A549 (cell line): ENCODE measurements around the gene HMG20A.

Experiments
- CEBPB ChIP-seq, 2 experiments: fragments of >200 bp in 1 of 2; sonication (Bioruptor Twin) in 1 of 2; formaldehyde crosslinking in 1 of 2; IDR thresholded peaks; 2 replicates each; pipeline ENCODE4 v1.6.1; 2012 to 2016
- EP300 ChIP-seq, 2 experiments: fragments of >200 bp; sonication (Bioruptor Twin); formaldehyde crosslinking; IDR thresholded peaks; 2 replicates in 1 of 2; 3 replicates in 1 of 2; pipeline ENCODE4 v1.6.1; 2016 to 2017
- ESRRA ChIP-seq: fragments of 150-350 bp; IDR thresholded peaks from 2 replicates; pipeline ENCODE4 v1.6.1; 2014; ENCODE audit warnings: mild to moderate bottlenecking, low read length, borderline replicate concordance
- FOSB ChIP-seq: fragments of 250-450 bp; sonication (Bioruptor Pico); IDR thresholded peaks from 2 replicates; pipeline ENCODE4 v1.5.0; 2020; ENCODE audit warnings: mild to moderate bottlenecking, moderate library complexity
- JUN ChIP-seq, 2 experiments: fragments of >200 bp; sonication (Bioruptor Twin); formaldehyde crosslinking; IDR thresholded peaks; 2 replicates in 1 of 2; 3 replicates in 1 of 2; pipeline ENCODE4 v1.6.1; 2016 to 2017
- MAFK ChIP-seq: fragments of 450-650 bp; IDR thresholded peaks from 2 replicates; pipeline ENCODE4 v1.6.1; 2014; ENCODE audit not compliant: partially characterized antibody
- NR3C1 ChIP-seq: fragments of >200 bp; sonication (Bioruptor Twin); formaldehyde crosslinking; IDR thresholded peaks from 3 replicates; pipeline ENCODE4 v1.6.1; 2017
- POLR2A ChIP-seq: IDR thresholded peaks from 2 replicates; pipeline ENCODE4 v1.6.1; 2012; ENCODE audit warnings: mild to moderate bottlenecking, low read length
- POLR2AphosphoS2 ChIP-seq: conservative IDR thresholded peaks from 2 replicates; pipeline ENCODE4 v1.6.1; 2012; ENCODE audit warnings: low read length, improper control_type of control experiment, inconsistent platforms
- RAD21 ChIP-seq, 2 experiments: fragments of >200 bp in 1 of 2; sonication (Bioruptor Twin) in 1 of 2; formaldehyde crosslinking in 1 of 2; IDR thresholded peaks in 1 of 2; conservative IDR thresholded peaks in 1 of 2; 2 replicates in 1 of 2; 3 replicates in 1 of 2; pipeline ENCODE4 v1.6.1; 2012 to 2018; ENCODE audit warnings: inconsistent platforms in 1 of 2
- RFX5 ChIP-seq: fragments of 450-650 bp; IDR thresholded peaks from 2 replicates; pipeline ENCODE4 v1.7.1; 2014; ENCODE audit warnings: antibody characterized with exemption, mild to moderate bottlenecking, moderate library complexity
- TF ChIP-seq, protein P1 (sequence below): fragments of >200 bp; sonication (Bioruptor Twin); formaldehyde crosslinking; IDR thresholded peaks from 3 replicates; pipeline ENCODE4 v1.5.1; 2016
- TF ChIP-seq, protein P2 (sequence below): IDR thresholded peaks from 2 replicates; pipeline ENCODE4 v1.6.1; 2012; ENCODE audit warnings: low read depth, borderline replicate concordance

DNA sequence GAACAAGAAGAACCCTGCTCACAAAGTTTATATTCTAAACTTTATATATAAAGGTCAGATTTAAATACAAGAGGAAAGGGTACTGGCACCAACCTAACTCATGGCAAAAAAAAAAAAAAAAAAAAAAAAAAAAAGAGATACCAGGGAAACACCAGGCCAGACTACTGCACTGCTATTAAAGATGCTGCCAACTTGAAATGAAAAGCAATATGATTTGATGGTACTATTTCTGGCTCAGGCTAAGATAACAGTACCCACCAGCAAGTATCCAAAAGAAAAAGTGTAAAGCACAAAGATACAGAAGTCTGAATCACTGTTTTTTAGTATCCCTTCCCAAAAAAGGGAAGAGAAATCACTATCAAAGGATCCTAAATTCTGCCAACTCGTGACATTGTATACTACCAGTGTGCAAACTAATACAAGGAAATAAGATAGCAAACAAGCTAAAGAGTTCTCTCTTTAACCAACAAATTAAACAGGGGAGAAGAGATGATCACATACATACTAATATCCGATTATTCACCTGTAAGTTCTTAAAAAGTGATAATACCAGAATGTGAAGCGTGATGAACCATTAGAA lies 29.2 kb upstream of the HMG20A start:
- TF ChIP-seq, protein P1, sequence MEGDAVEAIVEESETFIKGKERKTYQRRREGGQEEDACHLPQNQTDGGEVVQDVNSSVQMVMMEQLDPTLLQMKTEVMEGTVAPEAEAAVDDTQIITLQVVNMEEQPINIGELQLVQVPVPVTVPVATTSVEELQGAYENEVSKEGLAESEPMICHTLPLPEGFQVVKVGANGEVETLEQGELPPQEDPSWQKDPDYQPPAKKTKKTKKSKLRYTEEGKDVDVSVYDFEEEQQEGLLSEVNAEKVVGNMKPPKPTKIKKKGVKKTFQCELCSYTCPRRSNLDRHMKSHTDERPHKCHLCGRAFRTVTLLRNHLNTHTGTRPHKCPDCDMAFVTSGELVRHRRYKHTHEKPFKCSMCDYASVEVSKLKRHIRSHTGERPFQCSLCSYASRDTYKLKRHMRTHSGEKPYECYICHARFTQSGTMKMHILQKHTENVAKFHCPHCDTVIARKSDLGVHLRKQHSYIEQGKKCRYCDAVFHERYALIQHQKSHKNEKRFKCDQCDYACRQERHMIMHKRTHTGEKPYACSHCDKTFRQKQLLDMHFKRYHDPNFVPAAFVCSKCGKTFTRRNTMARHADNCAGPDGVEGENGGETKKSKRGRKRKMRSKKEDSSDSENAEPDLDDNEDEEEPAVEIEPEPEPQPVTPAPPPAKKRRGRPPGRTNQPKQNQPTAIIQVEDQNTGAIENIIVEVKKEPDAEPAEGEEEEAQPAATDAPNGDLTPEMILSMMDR, result no peak
- TF ChIP-seq POLR2A (no peak), JUN (IDR thresholded peaks at IDR 0.05) (no peak), CEBPB (IDR thresholded peaks at IDR 0.05) (no peak), MAFK (peak; percentile 77), FOSB (CRISPR knock-in tag) (no peak), RAD21 (conservative IDR thresholded peaks at IDR 0.05 in 1 of 2, IDR thresholded peaks at IDR 0.05 in 1 of 2) (no peak), NR3C1 (no peak), ESRRA (no peak), RFX5 (no peak), POLR2AphosphoS2 (no peak), EP300 (IDR thresholded peaks at IDR 0.05) (no peak)
- TF ChIP-seq, protein P2, sequence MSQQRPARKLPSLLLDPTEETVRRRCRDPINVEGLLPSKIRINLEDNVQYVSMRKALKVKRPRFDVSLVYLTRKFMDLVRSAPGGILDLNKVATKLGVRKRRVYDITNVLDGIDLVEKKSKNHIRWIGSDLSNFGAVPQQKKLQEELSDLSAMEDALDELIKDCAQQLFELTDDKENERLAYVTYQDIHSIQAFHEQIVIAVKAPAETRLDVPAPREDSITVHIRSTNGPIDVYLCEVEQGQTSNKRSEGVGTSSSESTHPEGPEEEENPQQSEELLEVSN, result no peak
